Inferior parietal cortex (tissue), 1 donor: ENCODE measurements around the gene ZFYVE9.
"Not testable (repeated sequence)": the region's sequence is repeated elsewhere in the genome, so short reads cannot be mapped to it uniquely, and the experiment has no call there.

Source experiments
- DNase-seq: peaks from one replicate; pipeline ENCODE4 v3.0.0-alpha.2; 2016; ENCODE audit errors: extremely low spot score

ZFYVE9 gene

DNA sequence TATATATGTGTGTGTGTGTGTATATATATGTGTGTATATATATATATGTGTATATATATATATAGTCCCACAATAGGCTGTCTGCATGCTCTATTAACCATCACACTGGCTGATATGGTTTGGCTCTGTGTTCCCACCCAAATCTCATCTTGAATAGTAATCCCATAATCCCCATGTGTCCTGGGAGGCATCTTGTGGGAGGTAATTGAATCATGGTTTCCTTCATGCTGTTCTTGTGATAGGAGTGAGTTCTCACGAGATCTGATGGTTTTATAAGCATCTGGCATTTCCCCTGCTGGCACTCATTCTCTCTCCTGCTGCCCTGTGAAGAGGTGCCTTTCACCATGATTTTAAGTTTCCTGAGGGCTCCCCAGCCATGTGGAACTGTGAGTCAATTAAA is 228.0 kb downstream of the ZFYVE9 start:
- not testable (repeated sequence) for DNase-seq

DNA sequence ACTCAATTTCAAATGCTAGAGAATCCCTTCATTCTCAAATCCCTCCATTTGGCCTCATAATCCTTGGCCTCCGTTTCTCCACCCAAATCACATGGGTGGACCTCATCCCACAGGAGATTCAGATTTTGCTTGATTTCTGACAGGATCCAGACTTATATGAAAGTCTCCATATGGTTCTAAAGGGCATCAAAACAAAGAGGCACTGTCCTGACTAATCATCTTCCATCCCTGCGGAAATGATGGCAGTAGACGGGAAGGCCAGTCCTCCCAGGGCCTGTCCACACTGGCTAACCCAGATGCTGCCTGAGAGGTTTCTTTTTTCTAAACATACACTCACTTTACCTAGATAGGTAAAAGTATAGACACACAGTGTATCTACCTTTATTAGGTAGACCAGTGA is 243.5 kb downstream of the ZFYVE9 start:
- DNase-seq = no peak

DNA sequence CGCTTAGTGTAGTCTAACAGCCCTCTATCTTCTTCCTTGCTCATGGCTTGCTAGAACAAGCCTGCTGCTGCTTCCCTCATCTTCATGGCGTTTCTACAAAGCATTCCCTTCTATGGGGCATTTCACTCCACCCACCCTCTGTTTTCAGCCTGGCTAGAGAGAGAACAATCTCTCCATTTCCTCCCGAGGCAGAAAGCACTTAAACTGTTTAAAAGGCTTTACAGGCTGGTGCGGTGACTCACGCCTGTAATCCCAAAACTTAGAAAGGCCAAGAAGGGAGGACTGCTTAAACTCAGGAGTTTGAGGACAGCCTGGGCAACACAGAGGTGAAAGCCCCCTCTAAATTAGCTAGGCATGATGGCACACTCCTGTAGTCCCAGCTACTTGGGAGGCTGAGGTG is 244.6 kb downstream of the ZFYVE9 start:
- no peak for DNase-seq

DNA sequence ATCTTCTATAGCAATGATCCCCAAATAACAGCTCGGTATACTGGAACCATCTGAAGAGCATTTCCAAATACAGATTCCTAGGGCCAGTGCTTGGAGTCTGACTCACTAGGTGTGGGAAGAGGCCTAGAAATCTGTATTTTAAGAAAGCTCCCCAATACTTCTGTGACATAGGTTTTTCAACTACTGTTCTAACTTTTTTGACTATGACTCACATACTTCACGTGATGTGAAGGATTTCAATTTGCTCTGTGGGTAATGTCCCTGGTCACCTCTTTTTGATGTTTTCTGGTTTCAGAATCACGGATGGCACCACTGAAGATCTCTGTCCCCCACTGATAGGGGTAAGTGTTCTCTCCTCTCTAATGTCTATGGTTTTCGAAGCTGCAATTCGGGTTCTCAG is 251.3 kb downstream of the ZFYVE9 start:
- DNase-seq = no peak
